H1 (cell line): ENCODE results near the gene OR10P1. TPM values are rescaled to one million over a fixed set of nuclear protein-coding genes. Genes with fewer than 3 reads are reported as not detected.

ENCODE experiments used
- CTCF ChIA-PET: fragments of 300-600 bp; sonication (Branson Sonifier 250); formaldehyde crosslinking; loops from one replicate; lab custom pipeline; 2021; ENCODE audit not compliant: partially characterized antibody; lab: Charles Lee
- POLR2A ChIA-PET: fragments of 300-600 bp; sonication (Branson Sonifier 250); formaldehyde crosslinking; loops from one replicate; lab custom pipeline; 2021; ENCODE audit warnings: inconsistent platforms; ENCODE audit not compliant: partially characterized antibody; lab: Charles Lee
- DNase-seq, 2 experiments: peaks; one replicate each; pipeline versions ENCODE4 v3.0.0 to v3.0.0-alpha.2; 2010 to 2022; ENCODE audit warnings: low spot score in 2 of 2, low read depth in 1 of 2, mixed read lengths in 1 of 2
- FAIRE-seq: peaks from 2 replicates; lab custom pipeline; 2011; peaks lifted over from hg19 to GRCh38; lab: Jason Lieb, UNC
- H2AFZ ChIP-seq: 2 replicates; pipeline ENCODE4 v1.8.1; 2012; ENCODE audit warnings: low read length, inconsistent platforms
- H2AK5ac ChIP-seq: 2 replicates; pipeline ENCODE4 v1.6.1; 2013; ENCODE audit warnings: low read depth, low read length
- H2BK120ac ChIP-seq: replicated peaks from 2 replicates; pipeline ENCODE3; 2013; ENCODE audit warnings: low read depth, low read length, inconsistent platforms
- H2BK12ac ChIP-seq: 2 replicates; pipeline ENCODE4 v1.6.1; 2013; ENCODE audit warnings: low read depth, low read length
- H2BK15ac ChIP-seq: 2 replicates; pipeline ENCODE4 v1.6.1; 2013; ENCODE audit warnings: low read length
- H2BK20ac ChIP-seq: 2 replicates; pipeline ENCODE4 v1.6.1; 2013; ENCODE audit warnings: low read length
- H2BK5ac ChIP-seq: 2 replicates; pipeline ENCODE4 v1.6.1; 2013; ENCODE audit warnings: low read depth, low read length
- H3K14ac ChIP-seq: 2 replicates; pipeline ENCODE4 v1.6.1; 2013; ENCODE audit warnings: inconsistent platforms; ENCODE audit not compliant: insufficient read length
- H3K18ac ChIP-seq: 2 replicates; pipeline ENCODE4 v1.6.1; 2013; ENCODE audit warnings: low read length; ENCODE audit errors: extremely low read depth
- H3K23ac ChIP-seq: 2 replicates; pipeline ENCODE4 v1.6.1; 2013; ENCODE audit warnings: inconsistent platforms; ENCODE audit not compliant: insufficient read length
- H3K23me2 ChIP-seq: 2 replicates; pipeline ENCODE4 v1.6.1; 2013; ENCODE audit warnings: low read depth, low read length
- H3K27ac ChIP-seq: 2 replicates; pipeline ENCODE4 v1.6.1; 2011; ENCODE audit warnings: low read depth, low read length, inconsistent platforms
- H3K27me3 ChIP-seq, 4 experiments: replicated peaks in 1 of 4; 1 replicate in 1 of 4; 2 replicates in 3 of 4; pipeline versions ENCODE4 v1.6.1 to v1.8.1; 2011 to 2013; ENCODE audit warnings: low read length in 3 of 4, mild to moderate bottlenecking in 3 of 4, inconsistent platforms in 2 of 4, mixed read lengths in 2 of 4, moderate library complexity in 1 of 4; ENCODE audit not compliant: control insufficient read depth in 3 of 4, insufficient read depth in 3 of 4; ENCODE audit errors: extremely low read depth in 1 of 4
- H3K36me3 ChIP-seq, 4 experiments: 2 replicates each; pipeline versions ENCODE4 v1.6.1 to v1.8.1; 2011 to 2013; ENCODE audit warnings: mild to moderate bottlenecking in 4 of 4, low read length in 3 of 4, moderate library complexity in 2 of 4, control low read depth in 1 of 4, inconsistent platforms in 1 of 4; ENCODE audit not compliant: insufficient read depth in 4 of 4, control insufficient read depth in 2 of 4
- H3K4ac ChIP-seq: replicated peaks from 2 replicates; pipeline ENCODE3; 2013; ENCODE audit warnings: low read length, low read depth, mixed read lengths, inconsistent platforms; ENCODE audit not compliant: insufficient read length
- H3K4me1 ChIP-seq, 4 experiments: replicated peaks in 1 of 4; 1 replicate in 1 of 4; 2 replicates in 3 of 4; pipeline versions ENCODE4 v1.6.1 to v1.8.1; 2011 to 2013; ENCODE audit warnings: low read length in 3 of 4, inconsistent platforms in 2 of 4, mixed read lengths in 1 of 4; ENCODE audit not compliant: insufficient read depth in 4 of 4, control insufficient read depth in 3 of 4
- H3K4me2 ChIP-seq, 2 experiments: 2 replicates each; pipeline versions ENCODE4 v1.6.1 to v1.8.1; 2011 to 2013; ENCODE audit warnings: low read depth in 2 of 2, low read length in 2 of 2, control low read depth in 1 of 2, inconsistent platforms in 1 of 2, mild to moderate bottlenecking in 1 of 2; ENCODE audit not compliant: insufficient read depth in 1 of 2
- H3K4me3 ChIP-seq, 4 experiments: fragments of 200-600, 300-600 bp in 1 of 4; sonication (generic), shearing (Covaris generic), sonication (Bioruptor Twin) in 1 of 4; 2 replicates each; pipeline versions ENCODE4 v1.5.1 to v1.8.1; 2011 to 2016; ENCODE audit warnings: low read length in 4 of 4, low read depth in 3 of 4, control low read depth in 2 of 4, inconsistent platforms in 2 of 4, mild to moderate bottlenecking in 2 of 4, mixed read lengths in 1 of 4, moderate library complexity in 1 of 4; ENCODE audit not compliant: insufficient read depth in 2 of 4; ENCODE audit errors: extremely low read depth in 1 of 4
- H3K56ac ChIP-seq: replicated peaks from 2 replicates; pipeline ENCODE3; 2013; ENCODE audit warnings: low read depth, mild to moderate bottlenecking, mixed read lengths, low read length, inconsistent platforms; ENCODE audit not compliant: insufficient read length
- H3K79me1 ChIP-seq: 2 replicates; pipeline ENCODE4 v1.6.1; 2013; ENCODE audit warnings: low read depth, low read length, control low read depth
- H3K79me2 ChIP-seq, 2 experiments: 2 replicates each; pipeline versions ENCODE4 v1.6.1 to v1.8.1; 2012 to 2013; ENCODE audit warnings: low read length in 2 of 2, mild to moderate bottlenecking in 2 of 2, inconsistent platforms in 1 of 2; ENCODE audit not compliant: insufficient read depth in 2 of 2, control insufficient read depth in 1 of 2
- H3K9ac ChIP-seq, 4 experiments: replicated peaks in 1 of 4; 1 replicate in 1 of 4; 2 replicates in 3 of 4; pipeline versions ENCODE4 v1.6.1 to v1.8.1; 2011 to 2013; ENCODE audit warnings: low read depth in 3 of 4, low read length in 3 of 4, control low read depth in 2 of 4, mild to moderate bottlenecking in 2 of 4, moderate library complexity in 2 of 4, inconsistent platforms in 1 of 4; ENCODE audit errors: extremely low read depth in 1 of 4
- H3K9me3 ChIP-seq, 2 experiments: 2 replicates each; pipeline versions ENCODE4 v1.6.1 to v1.8.1; 2012 to 2013; ENCODE audit warnings: mild to moderate bottlenecking in 2 of 2, moderate library complexity in 2 of 2, control low read depth in 1 of 2, inconsistent platforms in 1 of 2, low read depth in 1 of 2, low read length in 1 of 2, mixed read lengths in 1 of 2; ENCODE audit not compliant: insufficient read depth in 2 of 2
- H4K20me1 ChIP-seq, 2 experiments: replicated peaks in 1 of 2; 2 replicates each; pipeline versions ENCODE3 to v1.8.1; 2011 to 2013; ENCODE audit warnings: inconsistent platforms in 2 of 2, low read length in 2 of 2, mild to moderate bottlenecking in 1 of 2; ENCODE audit not compliant: insufficient read depth in 2 of 2, control insufficient read depth in 1 of 2
- H4K5ac ChIP-seq: 2 replicates; pipeline ENCODE4 v1.6.1; 2013; ENCODE audit warnings: low read length, low read depth, mixed read lengths, inconsistent platforms; ENCODE audit not compliant: insufficient read length
- H4K8ac ChIP-seq: 2 replicates; pipeline ENCODE4 v1.8.0; 2013; ENCODE audit warnings: mild to moderate bottlenecking, moderate library complexity, low read length, inconsistent platforms; ENCODE audit not compliant: insufficient read depth; ENCODE audit errors: extremely low read depth
- H4K91ac ChIP-seq: replicated peaks from 2 replicates; pipeline ENCODE3; 2013; ENCODE audit warnings: low read length, mixed read lengths, inconsistent platforms; ENCODE audit not compliant: insufficient read length
- BRCA1 ChIP-seq: IDR thresholded peaks from 2 replicates; pipeline ENCODE4 v1.6.1; 2012; ENCODE audit warnings: low read depth, low read length, improper control_type of control experiment
- CTBP2 ChIP-seq: IDR thresholded peaks from 2 replicates; pipeline ENCODE4 v1.7.0; 2011; ENCODE audit warnings: borderline replicate concordance, mild to moderate bottlenecking, moderate library complexity, mixed read lengths, low read length; ENCODE audit not compliant: insufficient read depth, insufficient read length
- NANOG ChIP-seq: IDR thresholded peaks from 2 replicates; pipeline ENCODE4 v1.6.1; 2011; ENCODE audit warnings: low read length, low read depth, mild to moderate bottlenecking, inconsistent platforms; ENCODE audit not compliant: insufficient read depth, poor library complexity, severe bottlenecking
- POLR2A ChIP-seq, 2 experiments: IDR thresholded peaks; 1 replicate in 1 of 2; 2 replicates in 1 of 2; pipeline ENCODE4 v1.6.1; 2011; ENCODE audit warnings: low read depth in 2 of 2, low read length in 2 of 2, mild to moderate bottlenecking in 2 of 2; ENCODE audit errors: control extremely low read depth in 1 of 2
- SAP30 ChIP-seq: fragments of 300-600 bp; sonication (generic); IDR thresholded peaks from 2 replicates; pipeline ENCODE4 v1.7.1; 2012; ENCODE audit warnings: low read length, moderate library complexity, mild to moderate bottlenecking, inconsistent platforms; ENCODE audit not compliant: insufficient read depth, insufficient replicate concordance
- SIX5 ChIP-seq: IDR thresholded peaks from 2 replicates; pipeline ENCODE4 v1.6.1; 2011; ENCODE audit warnings: mild to moderate bottlenecking, low read depth, low read length
- TBP ChIP-seq: IDR thresholded peaks from 2 replicates; pipeline ENCODE4 v1.6.1; 2011; ENCODE audit warnings: low read depth, low read length, improper control_type of control experiment
- WGBS, 2 experiments: shearing (Covaris generic) in 1 of 2; methylation state at CpG; one replicate each; pipeline versions ENCODE4 v1.1.6 to v1.1.7; 2013 to 2015; ENCODE audit warnings: low lambda C conversion rate in 2 of 2, mixed read lengths in 2 of 2, inconsistent platforms in 1 of 2, low coverage in 1 of 2, missing lambda C conversion rate in 1 of 2; ENCODE audit not compliant: insufficient replicate concordance in 2 of 2, insufficient coverage in 1 of 2, insufficient read length in 1 of 2; ENCODE audit errors: extremely low coverage in 1 of 2, missing lambda C conversion rate in 1 of 2; 5-methylcytosine and 5-hydroxymethylcytosine counted together
- polyA plus RNA-seq, 7 experiments: library from polyadenylated mRNA; depleted of rRNA in 3 of 7; stranded (reverse) in 5 of 7; unstranded in 2 of 7; fragments of >200 nt in 5 of 7; fragments of 200-250 nt in 2 of 7; gene quantifications; 1 replicate in 5 of 7; 2 replicates in 1 of 7; 4 replicates in 1 of 7; pipeline versions ENCODE4 v1.2.1 to v1.2.3, GENCODE V29; 2011 to 2013; ENCODE audit warnings: missing spikeins in 2 of 7, mixed read lengths in 2 of 7
- total RNA-seq: library from RNA; stranded (reverse); fragmentation: NEBNext Ultra II Directional; extraction: Animal tissue kit (Norgen Biotek cat#: 25700); gene quantifications from 2 replicates; pipeline ENCODE4 v1.2.1, GENCODE V29; 2021

The OR10P1 gene
- total and polyA plus RNA-seq, 2 of the 8 experiments (the other 6 are each of a cell fraction or from before 2014, with no cell fraction given): not detected

DNA sequence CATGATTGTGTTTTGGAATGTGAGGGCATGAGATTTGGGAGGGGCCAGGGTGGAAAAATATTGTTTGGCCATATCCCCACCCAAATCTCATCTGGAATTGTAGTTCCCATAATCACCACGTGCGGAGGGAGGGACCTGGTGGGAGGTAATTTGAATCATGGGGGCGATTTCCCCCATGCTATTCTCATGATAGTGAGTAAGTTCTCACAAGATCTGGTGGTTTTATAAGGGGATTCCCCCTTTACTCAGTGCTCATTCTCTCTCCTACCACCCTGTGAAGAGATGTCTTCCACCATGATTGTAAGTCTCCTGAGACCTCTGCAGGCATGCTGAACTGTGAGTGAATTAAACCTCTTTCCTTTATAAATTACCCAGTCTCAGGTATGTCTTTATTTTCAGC, 15.7 kb downstream of the OR10P1 start:
- Histone ChIP-seq H4K8ac (no peak overlapping the region), H3K23ac (no peak overlapping the region), H2BK20ac (no peak overlapping the region), H3K36me3 (no peaks in the 10 kb centered on the region; a peak in 1 of 8 replicates), H2AFZ (no peak overlapping the region), H3K9ac (no peak overlapping the region)
- WGBS, 2 experiments: 92% methylated on average over 3 of the region's 3 CpGs; no CpG with 5 or more reads in 1 of the 2 experiments
- no peak for FAIRE-seq
- POLR2A ChIA-PET: no interaction called here
- DNase-seq: no peak
- TF ChIP-seq SIX5 (no peak), BRCA1 (no peak), NANOG (no peak), CTBP2 (no peak), TBP (no peak), POLR2A (IDR thresholded peaks at IDR 0.05; ENCODE audit: control extremely low read depth in 1 of 2, low read depth in 2 of 2, low read length in 2 of 2) (no peak), SAP30 (no peak)
- TF ChIP-seq, all 59 proteins: peak for 0
- H3K4me3 ChIP-seq: no peak overlapping the region
- H4K5ac ChIP-seq: no peak overlapping the region
- no peak overlapping the region for H4K91ac ChIP-seq
- H3K4me2 ChIP-seq: no peak overlapping the region
- peaks cover 0 to 2% (median 0%) of the 10 kb centered on the region in 4 experiments; a peak in 1 of 7 replicates for H3K4me1 ChIP-seq
- H2AK5ac ChIP-seq: no peak overlapping the region
- H4K20me1 ChIP-seq: no peaks in the 10 kb centered on the region
- no peak overlapping the region for H3K56ac ChIP-seq
- H3K9me3 ChIP-seq: peaks cover 8 to 14% of the 10 kb centered on the region in 2 experiments; a peak in 3 of 4 replicates
- no peaks in the 10 kb centered on the region for H3K79me1 ChIP-seq
- no peaks in the 10 kb centered on the region for H3K23me2 ChIP-seq
- CTCF ChIA-PET: no interaction called here
- no peaks in the 10 kb centered on the region; a peak in 1 of 7 replicates for H3K27me3 ChIP-seq
- H3K14ac ChIP-seq: no peak overlapping the region
- no peak overlapping the region for H2BK5ac ChIP-seq
- no peak overlapping the region for H3K4ac ChIP-seq
- H2BK12ac ChIP-seq: no peak overlapping the region
- H3K27ac ChIP-seq: no peak overlapping the region
- no peaks in the 10 kb centered on the region for H3K79me2 ChIP-seq
- no peak overlapping the region for H3K18ac ChIP-seq
- no peak overlapping the region for H2BK15ac ChIP-seq
- H2BK120ac ChIP-seq: no peak overlapping the region
